Large intestine (tissue), 3 donors: ENCODE measurements around the gene MAPRE3. TPM values are rescaled to one million over a fixed set of nuclear protein-coding genes. Genes with fewer than 3 reads are reported as not detected.
A peak's percentile ranks its signal among the peaks of the same experiment; 100 is the strongest.

ENCODE experiments used
- DNase-seq, 2 donors: peaks; one replicate each; pipeline versions ENCODE4 v3.0.0 to v3.0.0-alpha.2; 2013
- H3K27ac ChIP-seq: one replicate; pipeline ENCODE4 v1.5.1; 2013; ENCODE audit warnings: low read length
- H3K27me3 ChIP-seq: 2 replicates; pipeline ENCODE4 v1.6.1; 2013; ENCODE audit warnings: low read length; ENCODE audit not compliant: control insufficient read depth, insufficient read depth
- H3K36me3 ChIP-seq: 2 replicates; pipeline ENCODE4 v1.6.1; 2013; ENCODE audit warnings: low read length; ENCODE audit not compliant: control insufficient read depth, insufficient read depth
- H3K4me1 ChIP-seq: one replicate; pipeline ENCODE4 v1.6.1; 2013; ENCODE audit warnings: low read length; ENCODE audit not compliant: control insufficient read depth, insufficient read depth
- H3K4me3 ChIP-seq: one replicate; pipeline ENCODE4 v1.5.1; 2013; ENCODE audit warnings: low read length
- H3K9me3 ChIP-seq: one replicate; pipeline ENCODE4 v1.6.1; 2013; ENCODE audit warnings: mild to moderate bottlenecking, low read depth, low read length, moderate library complexity; ENCODE audit not compliant: control insufficient read depth
- WGBS: methylation state at CpG from one replicate; pipeline ENCODE4 v1.1.5; 2013; ENCODE audit warnings: low lambda C conversion rate; ENCODE audit not compliant: insufficient coverage; 5-methylcytosine and 5-hydroxymethylcytosine counted together
- polyA plus RNA-seq: library from polyadenylated mRNA; unstranded; fragments of 120-200 nt; gene quantifications from one replicate; pipeline ENCODE4 v1.2.1, GENCODE V29; 2013

Gene MAPRE3
- polyA plus RNA-seq, 1 donor, result 20.7 TPM

DNA sequence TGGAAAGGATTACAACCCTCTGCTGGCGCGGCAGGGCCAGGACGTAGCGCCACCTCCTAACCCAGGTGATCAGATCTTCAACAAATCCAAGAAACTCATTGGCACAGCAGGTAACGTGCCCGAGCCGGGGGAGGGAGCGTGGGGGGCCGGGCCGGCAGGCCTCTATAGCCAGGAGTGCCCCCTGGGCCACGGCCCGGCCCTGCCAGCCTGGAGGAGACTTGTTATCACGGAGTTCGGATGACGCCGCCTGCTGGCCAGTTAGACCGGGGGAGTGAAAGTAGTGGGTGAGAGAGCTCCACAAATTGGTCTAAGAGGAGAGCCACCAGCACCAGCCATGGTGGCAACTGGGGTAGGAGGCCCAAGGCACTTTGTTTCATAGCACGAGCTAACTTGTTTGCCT lies 53.8 kb downstream of the MAPRE3 start:
- H3K36me3 ChIP-seq, result peaks cover 21% of the 10 kb centered on the region
- no peak overlapping the region for H3K27ac ChIP-seq
- H3K4me1 ChIP-seq, result peaks cover 25% of the 10 kb centered on the region
- H3K9me3 ChIP-seq, result no peaks in the 10 kb centered on the region
- no peaks in the 10 kb centered on the region for H3K27me3 ChIP-seq
- WGBS, result no CpG with 5 or more reads among the region's 18 CpGs
- no peak overlapping the region for H3K4me3 ChIP-seq
- no peak for DNase-seq

DNA sequence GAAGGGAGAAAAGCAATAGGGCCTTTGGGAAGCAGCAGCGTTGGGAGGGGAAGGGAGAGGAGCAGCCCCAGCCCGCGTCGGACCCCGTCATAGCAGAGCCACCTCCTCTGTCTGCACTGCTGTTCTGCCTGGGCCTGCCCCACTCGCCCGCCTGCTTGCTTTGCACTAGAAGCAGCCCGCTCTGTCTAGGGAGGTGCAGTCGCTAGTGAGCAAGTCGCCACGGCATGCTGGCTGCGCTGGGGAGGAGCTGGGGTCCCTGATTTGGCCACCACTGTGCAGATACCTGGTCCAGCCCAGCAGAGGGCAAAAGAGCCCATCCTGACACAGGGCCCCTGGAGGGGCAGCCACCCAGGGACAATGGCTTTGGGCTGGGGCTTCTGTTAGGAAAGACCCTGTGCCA lies 54.4 kb downstream of the MAPRE3 start:
- no CpG with 5 or more reads among the region's 12 CpGs for WGBS
- Histone ChIP-seq H3K4me1 (peaks cover 26% of the 10 kb centered on the region), H3K27me3 (no peaks in the 10 kb centered on the region), H3K9me3 (no peaks in the 10 kb centered on the region), H3K4me3 (no peak overlapping the region), H3K36me3 (peaks cover 21% of the 10 kb centered on the region), H3K27ac (no peak overlapping the region)
- no peak for DNase-seq

DNA sequence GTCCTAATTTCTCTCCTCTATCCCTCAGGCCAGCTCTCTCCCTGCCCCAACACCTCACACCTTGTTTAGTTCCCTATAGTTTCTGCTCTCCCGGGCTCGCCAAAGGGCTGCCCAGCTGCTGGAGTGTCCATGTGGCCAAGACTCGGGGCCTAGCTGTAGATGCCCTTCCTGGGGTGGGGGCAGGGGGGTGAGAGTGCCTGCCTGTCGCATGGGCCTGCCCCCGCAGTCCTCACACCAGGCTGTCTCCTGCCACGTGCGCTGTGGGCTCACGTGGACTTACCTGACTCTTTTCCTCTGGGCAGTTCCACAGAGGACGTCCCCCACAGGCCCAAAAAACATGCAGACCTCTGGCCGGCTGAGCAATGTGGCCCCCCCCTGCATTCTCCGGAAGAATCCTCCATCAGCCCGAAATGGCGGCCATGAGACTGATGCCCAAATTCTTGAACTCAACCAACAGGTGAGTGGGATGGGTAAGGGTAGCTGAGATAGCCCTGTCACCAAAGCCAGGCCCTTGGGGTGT lies 54.9 kb downstream of the MAPRE3 start:
- no peaks in the 10 kb centered on the region for H3K27me3 ChIP-seq
- H3K4me3 ChIP-seq, result no peak overlapping the region
- H3K4me1 ChIP-seq, result peaks cover 21% of the 10 kb centered on the region
- no peaks in the 10 kb centered on the region for H3K9me3 ChIP-seq
- H3K36me3 ChIP-seq, result peaks cover 21% of the 10 kb centered on the region
- no peak for DNase-seq
- H3K27ac ChIP-seq, result no peak overlapping the region
- WGBS, result no CpG with 5 or more reads among the region's 13 CpGs

DNA sequence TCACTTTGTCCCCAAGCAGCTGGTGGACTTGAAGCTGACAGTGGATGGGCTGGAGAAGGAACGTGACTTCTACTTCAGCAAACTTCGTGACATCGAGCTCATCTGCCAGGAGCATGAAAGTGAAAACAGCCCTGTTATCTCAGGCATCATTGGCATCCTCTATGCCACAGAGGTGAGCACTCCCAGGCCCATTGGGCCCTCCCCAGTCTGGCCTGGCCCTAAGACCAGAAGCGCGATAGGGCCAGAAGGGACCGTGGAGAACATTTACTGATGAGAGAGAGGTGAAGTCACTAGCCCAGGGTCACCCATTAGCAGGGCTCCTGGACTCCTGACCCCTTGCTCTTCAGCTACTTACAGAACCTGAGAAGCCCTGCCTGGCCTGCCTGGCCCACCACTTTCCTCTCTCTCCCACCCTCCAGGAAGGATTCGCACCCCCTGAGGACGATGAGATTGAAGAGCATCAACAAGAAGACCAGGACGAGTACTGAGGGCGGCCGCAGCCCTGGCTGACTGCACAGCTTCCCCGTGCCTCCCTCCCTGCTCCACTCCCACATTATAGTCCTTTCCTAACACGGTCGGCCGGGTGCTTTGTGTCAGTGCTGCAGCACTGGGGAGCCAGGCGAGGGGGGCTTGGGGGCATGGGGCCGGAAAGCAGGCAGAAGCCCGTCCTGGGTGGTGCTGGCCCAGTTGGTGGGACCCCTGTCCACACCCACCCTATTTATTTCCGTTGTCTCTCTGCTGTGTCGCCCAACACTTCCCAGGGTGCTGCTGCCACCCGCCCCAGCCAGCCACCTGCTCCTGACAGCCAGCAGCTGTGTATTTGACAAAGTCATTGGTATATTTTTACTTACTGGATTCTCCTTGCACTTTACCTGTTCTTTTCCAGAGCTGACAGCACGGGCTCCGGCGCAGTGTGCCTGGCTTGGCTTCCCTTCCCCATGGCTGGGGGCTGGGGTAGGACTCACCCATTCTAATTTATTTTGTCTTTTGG lies 55.7 kb downstream of the MAPRE3 start:
- Histone ChIP-seq H3K4me3 (no peak overlapping the region), H3K4me1 (peaks cover 16% of the 10 kb centered on the region), H3K27ac (no peak overlapping the region), H3K27me3 (no peaks in the 10 kb centered on the region), H3K9me3 (no peaks in the 10 kb centered on the region), H3K36me3 (peaks cover 21% of the 10 kb centered on the region)
- WGBS, result no CpG with 5 or more reads among the region's 24 CpGs
- DNase-seq, result no peak

- H3K4me3 ChIP-seq, result no peak overlapping the region
- H3K36me3 ChIP-seq, result peaks cover 21% of the 10 kb centered on the region
- no CpG with 5 or more reads among the region's 10 CpGs for WGBS
- peaks cover 10% of the 10 kb centered on the region for H3K4me1 ChIP-seq
- no peak overlapping the region for H3K27ac ChIP-seq
- no peaks in the 10 kb centered on the region for H3K9me3 ChIP-seq
- no peak for DNase-seq
- H3K27me3 ChIP-seq, result no peaks in the 10 kb centered on the region
Observed at GRCh38 chr2:27027211-27027651, 56.8 kb downstream of the MAPRE3 start.

GRCh38 chr2:27029051-27029450 lies 58.6 kb downstream of the MAPRE3 start:
- H3K4me1 ChIP-seq, result peaks cover 14% of the 10 kb centered on the region
- peaks cover 15% of the 10 kb centered on the region for H3K36me3 ChIP-seq
- no peak for DNase-seq
- H3K27me3 ChIP-seq, result no peaks in the 10 kb centered on the region
- H3K4me3 ChIP-seq, result no peak overlapping the region
- H3K27ac ChIP-seq, result no peak overlapping the region
- no CpG with 5 or more reads among the region's 2 CpGs for WGBS
- no peaks in the 10 kb centered on the region for H3K9me3 ChIP-seq

DNA sequence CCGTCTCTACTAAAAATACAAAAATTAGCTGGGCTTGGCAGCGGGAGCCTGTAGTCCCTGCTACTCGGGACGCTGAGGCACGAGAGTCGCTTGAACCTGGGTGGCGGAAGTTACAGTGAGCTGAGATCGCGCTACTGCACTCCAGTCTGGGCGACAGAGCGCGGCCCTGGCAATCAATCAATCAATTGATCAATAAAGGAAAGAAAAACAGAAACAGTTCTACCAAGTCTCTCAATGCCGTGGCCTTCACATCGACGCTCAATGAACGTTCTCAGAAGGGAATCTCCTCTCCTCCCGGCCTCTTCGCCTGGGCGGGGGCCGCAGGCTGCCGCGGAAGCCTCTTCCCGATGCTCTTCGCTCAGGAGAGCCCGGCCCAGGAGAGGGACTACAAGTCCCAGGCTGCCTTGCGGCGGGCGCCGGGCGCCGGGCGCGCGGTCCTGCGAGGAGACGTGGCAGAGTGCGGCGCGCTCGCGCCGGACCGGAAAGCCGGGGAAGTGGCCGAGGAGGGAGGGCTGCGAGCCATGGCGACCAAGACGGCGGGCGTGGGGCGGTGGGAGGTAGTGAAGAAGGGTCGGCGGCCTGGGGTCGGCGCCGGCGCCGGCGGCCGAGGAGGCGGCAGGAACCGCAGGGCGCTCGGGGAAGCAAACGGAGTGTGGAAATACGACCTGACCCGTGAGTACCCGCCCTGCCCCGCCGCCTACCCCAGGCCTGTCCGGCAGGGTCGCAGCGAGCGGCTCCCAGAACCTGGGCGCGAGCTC lies 62.2 kb downstream of the MAPRE3 start, which contains the start of gene TMEM214:
Gene TMEM214 (plus strand): TSS at position 471 of the 758 bp plus-strand sequence. CDS start 51 bp downstream, at position 522.
- H3K36me3 ChIP-seq, result peaks cover 31% of the 10 kb centered on the region
- no CpG with 5 or more reads among the region's 76 CpGs for WGBS
- peak; percentile 83 to 87 for DNase-seq
- H3K9me3 ChIP-seq, result no peaks in the 10 kb centered on the region
- peaks cover 17% of the 10 kb centered on the region for H3K4me1 ChIP-seq
- H3K27me3 ChIP-seq, result no peaks in the 10 kb centered on the region
- H3K4me3 ChIP-seq, result peak within 1 kb of the TSS; percentile 90
- peak within 1 kb of the TSS; percentile 39 for H3K27ac ChIP-seq

DNA sequence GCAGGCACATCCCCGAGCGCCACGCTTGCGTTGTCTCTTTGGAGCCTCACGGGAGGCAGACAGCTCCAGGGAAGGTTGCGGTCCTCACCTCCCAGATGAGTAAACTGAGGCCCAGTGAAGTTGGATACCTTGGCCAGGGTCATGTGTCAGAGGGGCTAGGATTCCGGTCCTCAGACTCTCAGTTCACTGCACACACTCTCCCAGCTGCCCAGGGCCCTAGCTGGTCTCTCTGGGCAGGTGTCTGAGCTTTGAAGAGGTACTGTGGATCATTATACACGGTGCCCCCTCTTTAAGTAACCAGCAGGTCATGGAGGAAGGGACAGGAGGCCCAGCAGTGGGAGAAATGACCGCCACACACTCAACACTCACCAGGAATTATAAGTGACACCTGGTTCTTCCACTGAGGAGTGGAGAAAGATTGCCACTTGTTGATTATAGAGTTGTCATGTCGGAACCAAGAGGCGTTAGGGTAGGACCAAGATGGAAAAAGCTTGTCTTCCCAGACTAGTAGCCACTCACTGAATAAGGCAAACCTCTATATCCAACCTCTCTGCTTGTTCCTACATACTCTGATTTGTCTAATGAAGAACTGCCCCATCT lies 62.9 kb downstream of the MAPRE3 start:
- no CpG with 5 or more reads among the region's 11 CpGs for WGBS
- peak overlapping the region; percentile 20 for H3K27ac ChIP-seq

DNA sequence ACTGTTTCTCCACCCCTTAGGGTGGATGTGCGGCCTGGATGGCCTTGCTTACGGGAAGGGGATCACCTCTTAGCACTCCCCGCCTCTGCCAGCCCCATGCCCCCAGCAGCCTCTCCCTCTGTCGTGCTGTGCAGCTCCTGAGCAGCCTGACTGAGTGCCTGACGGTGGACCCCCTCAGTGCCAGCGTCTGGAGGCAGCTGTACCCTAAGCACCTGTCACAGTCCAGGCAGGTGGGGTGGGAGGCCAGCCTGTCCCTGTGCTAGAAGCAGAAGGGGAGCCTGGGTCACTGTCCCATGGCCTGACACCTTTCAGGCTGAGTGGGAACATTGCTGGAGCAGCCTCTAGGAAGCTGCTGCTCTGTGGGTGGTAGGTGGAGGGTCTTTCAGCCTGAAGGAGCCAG lies 67.6 kb downstream of the MAPRE3 start:
- Histone ChIP-seq H3K27ac (no peak overlapping the region), H3K27me3 (no peaks in the 10 kb centered on the region), H3K4me1 (peaks cover 19% of the 10 kb centered on the region), H3K36me3 (peaks cover 71% of the 10 kb centered on the region), H3K4me3 (no peak overlapping the region), H3K9me3 (no peaks in the 10 kb centered on the region)
- no peak for DNase-seq
- WGBS, result no CpG with 5 or more reads among the region's 6 CpGs

More for the DNA sequence above, 62.9 kb downstream of the MAPRE3 start:
- Histone ChIP-seq H3K4me3 (peak overlapping the region; percentile 90), H3K27me3 (no peaks in the 10 kb centered on the region), H3K9me3 (no peaks in the 10 kb centered on the region), H3K36me3 (peaks cover 36% of the 10 kb centered on the region), H3K4me1 (peaks cover 17% of the 10 kb centered on the region)
- DNase-seq, result no peak
